Upper lobe of left lung (tissue), 6 donors: Measurements from ENCODE around the gene MYOZ1. TPM values are rescaled to one million over a fixed set of nuclear protein-coding genes. Genes with fewer than 3 reads are reported as not detected.

Experiments
- ATAC-seq, 2 donors: fragments of 200-7000 bp; cut with Tn5 transposase; one replicate each; pipeline ENCODE4 v1.9.1; 2022; ENCODE audit warnings: mild to moderate bottlenecking in 2 of 2, moderate library complexity in 2 of 2; ENCODE audit not compliant: low FRiP score in 2 of 2
- DNase-seq, 2 donors: peaks; one replicate each; pipeline ENCODE4 v3.0.0-alpha.2; 2019 to 2020
- H3K27ac ChIP-seq, 4 donors: fragments of 200-600 bp; sonication (generic); one replicate each; pipeline ENCODE4 v1.5.1; 2016 to 2019
- H3K27me3 ChIP-seq, 4 donors: fragments of 200-600 bp; sonication (generic); one replicate each; pipeline ENCODE4 v1.5.1; 2017 to 2019
- H3K36me3 ChIP-seq, 4 donors: fragments of 200-600 bp; sonication (generic); one replicate each; pipeline ENCODE4 v1.5.1; 2016 to 2019
- H3K4me1 ChIP-seq, 4 donors: fragments of 200-600 bp; sonication (generic); one replicate each; pipeline ENCODE4 v1.5.1; 2018 to 2019
- H3K4me3 ChIP-seq, 4 donors: fragments of 200-600 bp; sonication (generic); one replicate each; pipeline ENCODE4 v1.5.1; 2017 to 2019; ENCODE audit warnings: mild to moderate bottlenecking in 2 of 4, moderate library complexity in 1 of 4
- H3K9me3 ChIP-seq, 4 donors: fragments of 200-600 bp; sonication (generic); one replicate each; pipeline ENCODE4 v1.5.1; 2018 to 2019
- EP300 ChIP-seq, 4 donors: sonication (generic); formaldehyde crosslinking; IDR thresholded peaks; one replicate each; pipeline ENCODE4 v1.5.1; 2017; ENCODE audit warnings: antibody characterized with exemption in 4 of 4, control low read depth in 2 of 4
- POLR2A ChIP-seq, 4 donors: fragments of 450-650 bp; IDR thresholded peaks; one replicate each; pipeline ENCODE4 v1.5.1; 2016 to 2017; ENCODE audit warnings: antibody characterized with exemption in 4 of 4, mild to moderate bottlenecking in 2 of 4
- POLR2AphosphoS5 ChIP-seq, 2 donors: sonication (generic); formaldehyde crosslinking; IDR thresholded peaks; one replicate each; pipeline ENCODE4 v1.5.1; 2017; ENCODE audit warnings: antibody characterized with exemption in 2 of 2
- WGBS, 2 donors: methylation state at CpG; one replicate each; pipeline ENCODE4 v1.1.5; 2017 to 2018; 5-methylcytosine and 5-hydroxymethylcytosine counted together
- total RNA-seq, 6 donors: library from RNA; depleted of rRNA in 4 of 6; stranded (reverse); fragments of >200 nt in 4 of 6; gene quantifications; one replicate each; pipeline versions ENCODE4 v1.1.0 to v1.2.1, GENCODE V29; 2016 to 2021
- TF ChIP-seq, protein P1 (sequence below), 6 experiments: fragments of 450-650 bp in 4 of 6; fragments of 200-600 bp in 2 of 6; sonication (generic) in 2 of 6; IDR thresholded peaks; one replicate each; pipeline ENCODE4 v1.5.1; 2016 to 2019; ENCODE audit warnings: antibody characterized with exemption in 6 of 6
- donor health status: DM: no; HTN: no; CAD: no; lungs with moderate emphysema.
- donor health status: DM: no; HTN: yes; CAD: no; lungs with severe emphysema.

Gene MYOZ1
- total RNA-seq, 6 donors from 2014 or later, result 0.46 to 3.5 (median 2.6) TPM; not detected in 3

DNA sequence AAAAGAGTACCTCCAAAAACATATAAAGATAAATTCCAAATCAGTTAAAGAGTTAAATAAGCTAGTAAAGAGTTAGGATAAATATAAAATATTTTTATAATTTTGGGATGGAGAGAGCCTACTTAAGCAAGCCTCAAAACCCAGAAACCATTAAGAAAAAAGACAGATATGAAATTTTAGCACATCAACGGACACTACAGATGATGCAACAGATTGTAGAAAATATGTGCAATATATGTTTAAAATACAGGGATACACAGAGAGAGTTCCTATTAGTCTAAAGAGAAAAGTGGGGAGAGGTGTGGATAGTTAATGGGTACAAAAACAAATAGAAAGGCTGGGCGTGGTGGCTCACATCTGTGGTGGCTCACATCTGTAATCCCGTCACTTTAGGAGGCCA, 26.6 kb downstream of the MYOZ1 start:
- H3K4me3 ChIP-seq, result no peak overlapping the region
- no peaks in the 10 kb centered on the region for H3K4me1 ChIP-seq
- WGBS, 2 donors, result 86 to 93% methylated on average over 3 of the region's 3 CpGs
- ATAC-seq (no peak), DNase-seq (no peak)
- H3K27ac ChIP-seq, result no peak overlapping the region
- H3K36me3 ChIP-seq, result peaks cover 0 to 7% (median 0%) of the 10 kb centered on the region in 4 donors
- H3K27me3 ChIP-seq, result no peaks in the 10 kb centered on the region
- no peaks in the 10 kb centered on the region for H3K9me3 ChIP-seq
- TF ChIP-seq, protein P1, sequence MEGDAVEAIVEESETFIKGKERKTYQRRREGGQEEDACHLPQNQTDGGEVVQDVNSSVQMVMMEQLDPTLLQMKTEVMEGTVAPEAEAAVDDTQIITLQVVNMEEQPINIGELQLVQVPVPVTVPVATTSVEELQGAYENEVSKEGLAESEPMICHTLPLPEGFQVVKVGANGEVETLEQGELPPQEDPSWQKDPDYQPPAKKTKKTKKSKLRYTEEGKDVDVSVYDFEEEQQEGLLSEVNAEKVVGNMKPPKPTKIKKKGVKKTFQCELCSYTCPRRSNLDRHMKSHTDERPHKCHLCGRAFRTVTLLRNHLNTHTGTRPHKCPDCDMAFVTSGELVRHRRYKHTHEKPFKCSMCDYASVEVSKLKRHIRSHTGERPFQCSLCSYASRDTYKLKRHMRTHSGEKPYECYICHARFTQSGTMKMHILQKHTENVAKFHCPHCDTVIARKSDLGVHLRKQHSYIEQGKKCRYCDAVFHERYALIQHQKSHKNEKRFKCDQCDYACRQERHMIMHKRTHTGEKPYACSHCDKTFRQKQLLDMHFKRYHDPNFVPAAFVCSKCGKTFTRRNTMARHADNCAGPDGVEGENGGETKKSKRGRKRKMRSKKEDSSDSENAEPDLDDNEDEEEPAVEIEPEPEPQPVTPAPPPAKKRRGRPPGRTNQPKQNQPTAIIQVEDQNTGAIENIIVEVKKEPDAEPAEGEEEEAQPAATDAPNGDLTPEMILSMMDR (IDR thresholded peaks at IDR 0.05), result no peak
- TF ChIP-seq EP300 (IDR thresholded peaks at IDR 0.05) (no peak), POLR2AphosphoS5 (IDR thresholded peaks at IDR 0.05) (no peak), POLR2A (IDR thresholded peaks at IDR 0.05) (no peak)

DNA sequence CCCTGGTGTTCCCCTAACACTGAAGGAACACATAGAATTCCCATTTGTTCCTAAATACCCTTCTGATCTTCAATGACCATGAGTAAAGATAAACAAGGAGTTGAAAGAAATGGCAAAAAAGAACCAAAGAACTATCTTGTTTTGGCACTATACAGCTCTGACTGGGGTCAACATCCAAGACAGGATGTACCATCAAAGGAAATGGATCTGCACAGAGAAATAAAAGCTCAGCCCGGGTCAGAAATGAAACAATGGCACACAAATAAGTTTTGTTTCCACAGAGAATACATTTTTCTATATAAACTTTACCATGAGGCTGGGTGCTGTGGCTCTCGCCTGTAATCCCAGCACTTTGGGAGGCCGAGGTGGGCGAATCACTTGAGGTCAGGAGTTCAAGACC, 32.2 kb downstream of the MYOZ1 start:
- Histone ChIP-seq H3K36me3 (peaks cover 0 to 6% (median 0%) of the 10 kb centered on the region in 4 donors), H3K27me3 (no peaks in the 10 kb centered on the region), H3K27ac (no peak overlapping the region), H3K9me3 (no peaks in the 10 kb centered on the region), H3K4me3 (no peak overlapping the region), H3K4me1 (no peaks in the 10 kb centered on the region)
- 88 to 91% methylated on average over 4 of the region's 4 CpGs for WGBS, 2 donors
- ATAC-seq (no peak), DNase-seq (no peak)
- TF ChIP-seq EP300 (IDR thresholded peaks at IDR 0.05) (no peak), POLR2A (IDR thresholded peaks at IDR 0.05) (no peak), POLR2AphosphoS5 (IDR thresholded peaks at IDR 0.05) (no peak)
- TF ChIP-seq, protein P1 (IDR thresholded peaks at IDR 0.05), result no peak

GRCh38 chr10:73601486-73601921, 39.8 kb downstream of the MYOZ1 start:
- peaks cover 0 to 4% (median 0%) of the 10 kb centered on the region in 4 donors for H3K4me1 ChIP-seq
- DNase-seq (peak in 1 of 2 donors; percentile 82), ATAC-seq (peak; percentile 50 to 92)
- no peaks in the 10 kb centered on the region for H3K9me3 ChIP-seq
- no peaks in the 10 kb centered on the region for H3K27me3 ChIP-seq
- no peak overlapping the region for H3K4me3 ChIP-seq
- no peaks in the 10 kb centered on the region for H3K36me3 ChIP-seq
- 50 to 74% methylated on average over 3 of the region's 3 CpGs for WGBS, 2 donors
- peak in 1 of 4 donors; percentile 56 for TF ChIP-seq EP300 (IDR thresholded peaks at IDR 0.05)
- TF ChIP-seq POLR2A (IDR thresholded peaks at IDR 0.05), result peak in 1 of 4 donors; percentile 35
- TF ChIP-seq, protein P1 (IDR thresholded peaks at IDR 0.05), result no peak
- peak; percentile 22 to 64 for TF ChIP-seq POLR2AphosphoS5 (IDR thresholded peaks at IDR 0.05)
- H3K27ac ChIP-seq, result peak overlapping the region; percentile 9 to 56 (median 54)

- no peaks in the 10 kb centered on the region for H3K27me3 ChIP-seq
- no peaks in the 10 kb centered on the region for H3K9me3 ChIP-seq
- no peak overlapping the region for H3K4me3 ChIP-seq
- TF ChIP-seq POLR2AphosphoS5 (IDR thresholded peaks at IDR 0.05) (no peak), EP300 (IDR thresholded peaks at IDR 0.05) (no peak), POLR2A (IDR thresholded peaks at IDR 0.05) (no peak)
- TF ChIP-seq, protein P1 (IDR thresholded peaks at IDR 0.05), result no peak
- DNase-seq, result no peak
- no peaks in the 10 kb centered on the region for H3K36me3 ChIP-seq
- 95 to 100% methylated on average over 1 of the region's 1 CpG for WGBS, 2 donors
- ATAC-seq, result no peak
- H3K4me1 ChIP-seq, result peaks cover 0 to 9% (median 2%) of the 10 kb centered on the region in 4 donors
- no peak overlapping the region for H3K27ac ChIP-seq
Measured at GRCh38 chr10:73597346-73597745, 43.9 kb downstream of the MYOZ1 start.

- Histone ChIP-seq H3K4me3 (no peak overlapping the region), H3K27ac (no peak overlapping the region), H3K9me3 (no peaks in the 10 kb centered on the region), H3K27me3 (no peaks in the 10 kb centered on the region), H3K36me3 (no peaks in the 10 kb centered on the region), H3K4me1 (peaks cover 15 to 38% (median 34%) of the 10 kb centered on the region in 4 donors)
- no peak for DNase-seq
- 71 to 73% methylated on average over 5 of the region's 5 CpGs for WGBS, 2 donors
- TF ChIP-seq EP300 (IDR thresholded peaks at IDR 0.05), result no peak
- TF ChIP-seq, protein P1 (IDR thresholded peaks at IDR 0.05), result no peak
- no peak for TF ChIP-seq POLR2A (IDR thresholded peaks at IDR 0.05)
- TF ChIP-seq POLR2AphosphoS5 (IDR thresholded peaks at IDR 0.05), result no peak
- no peak for ATAC-seq
Measured at GRCh38 chr10:73593812-73594211, 47.5 kb downstream of the MYOZ1 start.
